Hematopoietic multipotent progenitor cell treated with erythropoietin and hydrocortisone succinate and interleukin-3 and kit ligand, for 6 days (in vitro differentiated cells): Measurements from ENCODE around the gene KCNIP4.

Experiments used
- DNase-seq: peaks from one replicate; pipeline ENCODE4 v3.0.0-alpha.2; 2015

Gene KCNIP4

DNA sequence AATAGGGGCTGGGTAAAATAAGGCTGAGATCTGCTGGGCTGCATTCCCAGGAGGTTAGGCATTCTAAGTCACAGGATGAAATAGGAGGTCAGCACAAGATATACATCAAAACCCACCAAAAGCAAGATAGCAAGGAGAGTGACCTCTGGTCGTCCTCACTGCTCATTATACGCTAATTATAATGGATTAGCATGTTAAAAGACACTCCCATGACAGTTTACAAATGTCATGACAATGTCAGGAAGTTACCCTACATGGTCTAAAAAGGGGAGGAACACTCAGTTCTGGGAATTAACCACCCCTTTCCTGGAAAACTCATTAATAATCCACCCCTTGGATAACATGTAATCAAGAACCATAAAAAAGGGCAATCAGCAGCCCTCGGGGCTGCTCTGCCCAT, 403.6 kb downstream of the KCNIP4 start:
- no peak for DNase-seq

GRCh38 chr4:21544415-21544814, 404.2 kb downstream of the KCNIP4 start:
- no peak for DNase-seq

DNA sequence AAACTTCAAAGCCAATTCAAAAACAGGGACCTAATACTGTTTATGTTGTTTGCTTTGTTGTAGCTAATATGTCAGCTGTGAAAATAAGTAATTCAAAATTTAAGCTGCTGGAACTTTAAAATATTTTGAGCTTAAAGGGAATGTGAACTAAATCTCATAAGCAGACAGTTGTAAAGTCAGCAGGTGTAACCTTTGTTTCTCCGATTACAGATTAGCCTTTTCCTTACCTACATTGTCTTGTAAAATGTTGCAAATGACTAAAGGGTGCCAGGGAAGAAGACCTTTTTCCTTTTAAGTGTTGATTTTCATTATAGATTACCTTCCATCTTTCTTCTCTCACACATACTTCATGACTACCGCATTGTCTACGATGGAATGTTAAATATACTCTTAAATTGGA, 405.1 kb downstream of the KCNIP4 start:
- no peak for DNase-seq

DNA sequence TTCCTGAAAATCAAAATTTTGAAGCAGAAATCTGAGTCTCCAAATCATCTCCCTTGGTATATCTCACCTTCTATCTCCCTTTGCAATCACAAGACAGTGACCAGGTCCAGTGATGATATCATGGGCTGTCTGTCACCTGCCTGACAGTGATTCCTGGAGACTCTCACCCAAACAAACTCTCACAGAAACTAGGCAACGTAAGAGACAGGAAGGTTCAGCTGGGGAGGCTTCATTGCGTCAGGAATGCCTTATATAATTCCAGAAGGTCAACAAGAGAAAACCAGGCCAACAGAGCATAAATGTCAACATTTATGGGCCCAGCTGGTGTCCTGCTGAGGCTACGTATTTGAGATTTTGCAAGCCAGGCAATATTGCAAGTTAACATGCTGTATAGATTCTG, 412.7 kb downstream of the KCNIP4 start:
- DNase-seq, result no peak

- no peak for DNase-seq
Observed at GRCh38 chr4:21531048-21531447, 417.5 kb downstream of the KCNIP4 start.

DNA sequence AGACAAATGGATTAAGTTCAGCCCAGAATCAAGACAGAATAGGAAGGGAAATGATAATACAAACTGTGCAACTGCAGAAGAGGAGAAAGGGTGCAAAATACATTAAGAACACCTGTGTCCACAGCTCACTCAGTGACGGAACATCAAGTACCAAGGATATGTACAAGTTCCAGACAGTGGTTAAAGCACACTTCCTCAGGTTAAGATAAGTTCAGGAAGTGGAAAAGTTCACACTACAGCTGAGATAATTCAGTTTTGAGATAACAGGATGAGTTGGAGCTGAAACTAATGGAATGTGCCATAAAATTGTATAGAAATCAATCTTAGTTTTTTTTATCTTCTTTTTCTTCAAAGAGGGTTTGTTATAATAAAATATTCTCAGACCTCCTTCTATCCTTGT, 419.4 kb downstream of the KCNIP4 start:
- no peak for DNase-seq

- DNase-seq, result no peak
Observed at GRCh38 chr4:21522296-21522695, 426.3 kb downstream of the KCNIP4 start.

DNA sequence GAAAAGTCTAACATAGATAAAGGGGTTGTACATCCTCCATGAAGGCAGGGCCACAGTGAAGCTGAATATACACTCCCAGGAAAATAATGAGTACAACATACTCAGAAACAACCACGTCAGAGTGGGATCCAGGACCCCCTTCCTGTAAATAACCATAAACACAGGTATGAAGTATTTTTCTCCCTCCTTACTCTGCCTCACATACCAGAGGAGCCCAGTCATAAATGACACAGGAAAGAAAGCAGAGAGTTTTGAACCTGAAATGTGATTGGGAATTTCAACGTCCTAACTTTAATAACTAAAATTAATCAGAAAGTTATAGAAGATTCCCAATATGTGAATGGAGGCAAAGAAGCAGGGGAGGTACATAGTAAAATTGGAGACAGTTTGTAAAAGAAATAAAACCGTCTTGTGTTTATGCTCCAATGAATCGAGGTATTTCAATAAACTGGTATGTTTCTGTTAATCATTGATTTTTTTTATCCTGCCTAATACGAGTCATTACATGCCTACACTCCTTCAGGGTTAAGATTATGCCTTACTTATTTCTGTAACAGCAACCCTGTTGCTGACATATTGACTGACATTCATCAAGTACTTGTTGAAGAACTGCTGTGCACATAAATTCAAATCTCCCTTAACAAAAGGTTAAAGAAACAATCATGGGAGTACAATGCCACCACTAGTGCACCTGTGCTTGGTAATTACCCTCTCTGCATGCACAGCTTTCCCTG, 431.3 kb downstream of the KCNIP4 start:
- no peak for DNase-seq

GRCh38 chr4:21514022-21514694, 434.4 kb downstream of the KCNIP4 start:
- DNase-seq, result no peak

GRCh38 chr4:21512353-21512752, 436.2 kb downstream of the KCNIP4 start:
- peak; percentile 52 for DNase-seq

DNA sequence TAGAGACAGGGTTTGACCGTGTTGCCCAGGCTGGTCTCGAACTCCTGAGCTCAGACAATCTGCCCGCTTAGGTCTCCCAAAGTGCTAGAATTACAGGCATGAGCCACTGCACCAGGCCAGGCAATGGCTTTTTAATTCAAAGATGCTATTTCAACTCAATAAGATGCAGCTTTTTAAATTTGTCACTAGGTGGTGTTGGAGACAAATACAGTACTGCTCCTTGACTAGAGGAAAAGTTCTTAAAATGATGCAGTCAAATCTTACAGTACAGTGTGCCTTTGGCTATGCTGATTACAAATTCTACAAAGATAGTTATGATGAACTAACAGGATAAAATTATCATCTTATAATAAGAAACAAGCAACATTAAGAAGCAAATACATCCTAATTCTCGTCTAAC, 441.1 kb downstream of the KCNIP4 start:
- DNase-seq, result peak; percentile 20

- DNase-seq, result no peak
Observed at GRCh38 chr4:21490682-21491081, 457.9 kb downstream of the KCNIP4 start.

- DNase-seq, result peak; percentile 8
Observed at GRCh38 chr4:21476757-21477156, 471.8 kb downstream of the KCNIP4 start.

DNA sequence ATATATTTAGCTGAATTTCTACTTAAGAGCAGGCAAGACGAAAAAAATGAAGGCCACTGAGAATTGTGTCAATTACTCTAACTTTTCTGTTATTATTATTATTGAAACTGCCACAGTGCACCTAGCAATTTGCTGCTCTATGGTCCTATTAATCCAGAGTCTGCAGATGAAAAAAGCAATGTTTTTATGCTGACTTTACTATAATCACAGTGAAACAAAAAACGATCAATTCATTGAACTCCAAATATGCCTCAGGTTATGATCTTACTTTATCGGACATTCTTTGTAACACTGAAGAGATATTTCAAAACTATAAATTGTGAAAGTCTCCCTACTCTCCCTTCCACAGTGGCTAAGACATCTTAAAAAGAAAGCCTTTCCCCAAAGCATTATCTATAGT, 474.4 kb downstream of the KCNIP4 start:
- DNase-seq, result no peak

DNA sequence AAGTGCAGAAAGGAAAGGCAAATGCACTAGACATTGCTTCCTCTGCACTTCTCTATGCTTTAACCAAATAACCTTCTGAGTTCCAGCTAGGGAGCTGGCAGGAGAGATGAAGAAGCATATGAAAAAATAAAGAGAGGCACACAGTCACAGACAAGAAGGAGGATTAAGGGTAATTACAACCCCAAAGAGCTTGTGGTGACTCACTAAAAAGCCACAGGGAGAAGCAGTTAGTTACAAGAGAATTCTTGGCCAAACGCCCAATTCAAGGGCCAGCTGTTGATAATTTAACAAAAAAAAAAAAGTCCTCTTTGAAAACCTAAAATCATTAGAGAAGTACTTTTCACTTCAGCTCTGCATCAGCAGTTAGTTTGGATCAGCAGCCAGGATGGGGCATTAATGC, 478.0 kb downstream of the KCNIP4 start:
- DNase-seq, result peak; percentile 48

GRCh38 chr4:21469438-21470300, 478.9 kb downstream of the KCNIP4 start:
- peak; percentile 24 for DNase-seq

- no peak for DNase-seq
Observed at GRCh38 chr4:21467551-21467950, 481.0 kb downstream of the KCNIP4 start.

DNA sequence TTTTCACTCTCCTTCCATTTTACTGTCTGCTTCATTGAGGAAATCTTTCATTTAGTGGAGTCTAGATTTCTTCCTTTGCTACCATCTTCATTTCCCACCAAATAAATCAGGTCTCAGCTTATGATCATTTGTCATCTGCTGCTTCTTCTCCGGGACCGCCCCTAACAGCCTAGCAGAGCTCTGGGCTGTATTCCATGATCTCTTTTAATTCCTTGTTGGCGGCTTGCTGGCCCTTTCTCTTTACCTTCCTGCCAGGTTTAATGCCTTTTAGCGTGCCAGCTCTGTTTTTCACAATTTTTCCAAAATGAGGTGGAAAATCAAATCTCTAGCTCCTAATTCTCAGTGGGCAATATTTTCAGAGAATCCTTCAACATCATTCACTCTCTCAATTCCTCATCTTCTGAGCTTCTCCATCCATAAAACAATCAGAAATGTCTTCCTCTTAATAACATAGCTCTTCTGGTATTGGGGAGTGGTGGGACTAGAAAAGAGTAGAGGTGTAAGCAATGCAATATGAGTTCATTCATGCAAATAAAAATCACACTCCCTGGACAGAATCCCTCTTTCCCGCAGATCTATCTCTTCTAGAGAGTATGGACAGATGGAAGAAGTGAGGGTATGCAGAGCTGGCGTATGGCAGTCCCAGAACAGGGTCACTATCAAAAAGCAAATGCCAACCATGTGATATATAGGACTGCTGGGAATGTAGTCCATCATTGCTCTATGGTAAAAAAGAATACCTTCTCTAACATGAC, 491.3 kb downstream of the KCNIP4 start:
- no peak for DNase-seq

GRCh38 chr4:21454831-21455230, 493.7 kb downstream of the KCNIP4 start:
- no peak for DNase-seq

DNA sequence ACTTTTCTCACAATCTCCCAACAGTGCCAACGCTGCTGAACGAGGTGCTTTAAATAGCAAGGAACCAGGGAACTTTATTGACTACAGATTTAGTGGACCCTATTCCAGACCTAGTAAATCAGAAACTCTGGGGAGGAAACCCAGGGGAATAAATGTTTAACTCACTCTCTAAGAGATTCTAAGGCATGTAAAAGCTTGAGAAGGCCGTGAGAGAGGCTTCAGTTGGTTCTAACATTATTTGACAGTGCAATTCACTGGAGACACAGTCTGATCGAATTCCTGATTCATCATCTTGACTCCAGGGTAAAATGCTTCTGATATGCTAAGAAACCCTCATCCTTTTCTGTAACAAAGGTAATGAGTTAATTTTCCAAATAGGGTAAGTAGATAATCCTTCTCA, 494.4 kb downstream of the KCNIP4 start:
- DNase-seq, result no peak

GRCh38 chr4:21452931-21453330, 495.6 kb downstream of the KCNIP4 start:
- DNase-seq, result no peak

DNA sequence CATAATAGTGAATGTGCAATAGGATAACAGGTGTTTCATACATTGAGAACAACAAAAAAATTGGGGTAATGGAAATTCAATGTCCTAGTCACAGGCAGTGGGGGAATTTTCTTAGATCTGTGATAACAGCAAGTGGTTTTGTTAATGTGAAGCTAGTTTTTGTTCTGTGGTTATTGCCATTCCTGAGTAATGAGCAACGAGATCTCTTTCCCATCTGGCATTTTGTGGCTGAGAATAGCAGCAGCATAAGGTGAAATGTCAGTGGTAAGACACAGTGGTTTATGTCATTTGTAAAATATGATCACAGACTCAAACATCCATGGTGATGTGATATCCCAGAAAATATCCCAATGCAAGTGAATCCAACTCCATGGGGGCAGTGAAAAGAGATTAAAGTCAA, 497.5 kb downstream of the KCNIP4 start:
- DNase-seq, result no peak

- no peak for DNase-seq
Observed at GRCh38 chr4:21450331-21450730, 498.2 kb downstream of the KCNIP4 start.
